K562 treated with DMSO at 1 percent for 24 hours (cell line): ENCODE measurements around the gene ZNF700. TPM values are rescaled to one million over a fixed set of nuclear protein-coding genes. Genes with fewer than 3 reads are reported as not detected.

Experiments
- total RNA-seq: library from RNA; unstranded; fragments of 300-600 nt; gene quantifications from 2 replicates; pipeline ENCODE4 v1.2.3, GENCODE V29; 2022; ENCODE audit warnings: low read depth; ENCODE audit not compliant: insufficient read depth

Gene ZNF700
- 4.3 and 6.1 TPM in 2 replicates for total RNA-seq

GRCh38 chr19:11924886-11925650 lies at the start of gene ZNF700:
Gene ZNF700 (plus strand): TSS chr19:11925107. CDS start chr19:11925211, 104 bp downstream.

GRCh38 chr19:11887611-11888531 lies 37.0 kb upstream of the ZNF700 start, which contains the start of gene ZNF69:
Gene ZNF69 (plus strand): TSS chr19:11887782. CDS start chr19:11887924, 142 bp downstream.

GRCh38 chr19:11964858-11965645 lies 40.1 kb downstream of the ZNF700 start, which contains the start of gene ZNF763:
Gene ZNF763 (plus strand): TSS chr19:11965040. CDS start chr19:11965209, 169 bp downstream.

Other genes with a start within 250 kb of the ZNF700 start
- gene ZNF823, start 186.2 kb upstream of the ZNF700 start, total RNA-seq = 7.8 and 9.4 TPM in 2 replicates
- 2.0 and 3.0 TPM in 2 replicates for gene ZNF441, start 158.1 kb upstream of the ZNF700 start, total RNA-seq
- 0.30 TPM in 1 of 2 replicates, not detected in the other for gene ZNF491, start 126.6 kb upstream of the ZNF700 start, total RNA-seq
- gene ZNF440, start 110.8 kb upstream of the ZNF700 start, total RNA-seq = 4.1 and 5.6 TPM in 2 replicates
- not detected in 2 replicates for gene ZNF439, start 76.4 kb upstream of the ZNF700 start, total RNA-seq
- 1.9 and 2.8 TPM in 2 replicates for gene ZNF69, start 37.3 kb upstream of the ZNF700 start, total RNA-seq
- 0.51 TPM in 1 of 2 replicates, not detected in the other for gene ZNF763, start 39.9 kb downstream of the ZNF700 start, total RNA-seq
- gene ZNF433, start 110.6 kb downstream of the ZNF700 start, total RNA-seq = 3.2 and 3.9 TPM in 2 replicates
- 0.21 TPM in 1 of 2 replicates, not detected in the other for gene ZNF878, start 127.9 kb downstream of the ZNF700 start, total RNA-seq
- 0.58 and 0.93 TPM in 2 replicates for gene ZNF844, start 139.6 kb downstream of the ZNF700 start, total RNA-seq
- 1.3 and 5.5 TPM in 2 replicates for gene ZNF20, start 215.2 kb downstream of the ZNF700 start, total RNA-seq
- not detected in 2 replicates for gene ZNF625, start 231.6 kb downstream of the ZNF700 start, total RNA-seq
- gene ZNF136, start 238.0 kb downstream of the ZNF700 start, total RNA-seq = 3.9 and 4.2 TPM in 2 replicates